ENCODE results near the gene XBP1. TPM values are rescaled to one million over a fixed set of nuclear protein-coding genes. Genes with fewer than 3 reads are reported as not detected.

Gene XBP1
- total RNA-seq, 1 donor from 2014 or later, result 127 TPM

- H3K9me3 Mint-ChIP-seq, result no peaks in the 10 kb centered on the region
- peak overlapping the region; percentile 12 for H3K27ac Mint-ChIP-seq
- no peaks in the 10 kb centered on the region for H3K27me3 Mint-ChIP-seq
- TF ChIP-seq, protein P1, sequence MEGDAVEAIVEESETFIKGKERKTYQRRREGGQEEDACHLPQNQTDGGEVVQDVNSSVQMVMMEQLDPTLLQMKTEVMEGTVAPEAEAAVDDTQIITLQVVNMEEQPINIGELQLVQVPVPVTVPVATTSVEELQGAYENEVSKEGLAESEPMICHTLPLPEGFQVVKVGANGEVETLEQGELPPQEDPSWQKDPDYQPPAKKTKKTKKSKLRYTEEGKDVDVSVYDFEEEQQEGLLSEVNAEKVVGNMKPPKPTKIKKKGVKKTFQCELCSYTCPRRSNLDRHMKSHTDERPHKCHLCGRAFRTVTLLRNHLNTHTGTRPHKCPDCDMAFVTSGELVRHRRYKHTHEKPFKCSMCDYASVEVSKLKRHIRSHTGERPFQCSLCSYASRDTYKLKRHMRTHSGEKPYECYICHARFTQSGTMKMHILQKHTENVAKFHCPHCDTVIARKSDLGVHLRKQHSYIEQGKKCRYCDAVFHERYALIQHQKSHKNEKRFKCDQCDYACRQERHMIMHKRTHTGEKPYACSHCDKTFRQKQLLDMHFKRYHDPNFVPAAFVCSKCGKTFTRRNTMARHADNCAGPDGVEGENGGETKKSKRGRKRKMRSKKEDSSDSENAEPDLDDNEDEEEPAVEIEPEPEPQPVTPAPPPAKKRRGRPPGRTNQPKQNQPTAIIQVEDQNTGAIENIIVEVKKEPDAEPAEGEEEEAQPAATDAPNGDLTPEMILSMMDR (conservative IDR thresholded peaks at IDR 0.05), result no peak
- DNase-seq (ENCODE audit: extremely low spot score, unreplicated experiment), result no peak
- peaks cover 39% of the 10 kb centered on the region for H3K4me1 Mint-ChIP-seq (ENCODE audit: unreplicated experiment)
- no peak overlapping the region for H3K4me3 Mint-ChIP-seq
- no peaks in the 10 kb centered on the region for H3K36me3 Mint-ChIP-seq
These were observed 15.4 kb upstream of the XBP1 start for GRCh38 chr22:28815729-28816128.

DNA sequence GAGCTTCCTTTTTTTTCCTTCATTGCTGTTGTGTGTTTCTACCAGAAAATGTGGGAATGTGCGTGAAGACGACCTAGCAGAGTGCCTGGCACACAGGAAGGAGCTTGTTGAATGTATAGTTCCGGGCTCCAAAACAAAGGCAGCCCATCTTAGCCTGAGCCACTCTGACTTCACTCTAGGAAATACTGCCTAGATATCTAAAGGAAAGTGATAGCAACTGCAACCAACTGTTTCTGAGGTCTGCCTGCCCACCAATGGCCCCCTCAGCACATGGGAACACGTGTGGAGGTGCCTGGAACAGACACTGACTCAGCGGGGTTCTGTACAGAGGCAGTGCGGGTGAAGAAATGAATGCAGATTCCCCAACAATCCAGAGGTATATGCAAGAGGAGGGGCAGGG is 14.7 kb upstream of the XBP1 start:
- H3K9me3 Mint-ChIP-seq, result no peaks in the 10 kb centered on the region
- no peak for DNase-seq (ENCODE audit: extremely low spot score, unreplicated experiment)
- H3K27ac Mint-ChIP-seq, result peak overlapping the region; percentile 12
- H3K36me3 Mint-ChIP-seq, result no peaks in the 10 kb centered on the region
- no peak overlapping the region for H3K4me3 Mint-ChIP-seq
- H3K4me1 Mint-ChIP-seq (ENCODE audit: unreplicated experiment), result peaks cover 39% of the 10 kb centered on the region
- TF ChIP-seq, protein P1 (conservative IDR thresholded peaks at IDR 0.05), result no peak
- H3K27me3 Mint-ChIP-seq, result no peaks in the 10 kb centered on the region

- Mint-ChIP-seq H3K36me3 (no peaks in the 10 kb centered on the region), H3K9me3 (no peaks in the 10 kb centered on the region), H3K27ac (peak overlapping the region; percentile 55), H3K4me1 (ENCODE audit: unreplicated experiment) (peaks cover 43% of the 10 kb centered on the region), H3K27me3 (no peaks in the 10 kb centered on the region), H3K4me3 (peak overlapping the region; percentile 48)
- TF ChIP-seq, protein P1 (conservative IDR thresholded peaks at IDR 0.05), result no peak
- DNase-seq (ENCODE audit: extremely low spot score, unreplicated experiment), result no peak
These were observed 13.6 kb upstream of the XBP1 start for GRCh38 chr22:28813772-28814518.

DNA sequence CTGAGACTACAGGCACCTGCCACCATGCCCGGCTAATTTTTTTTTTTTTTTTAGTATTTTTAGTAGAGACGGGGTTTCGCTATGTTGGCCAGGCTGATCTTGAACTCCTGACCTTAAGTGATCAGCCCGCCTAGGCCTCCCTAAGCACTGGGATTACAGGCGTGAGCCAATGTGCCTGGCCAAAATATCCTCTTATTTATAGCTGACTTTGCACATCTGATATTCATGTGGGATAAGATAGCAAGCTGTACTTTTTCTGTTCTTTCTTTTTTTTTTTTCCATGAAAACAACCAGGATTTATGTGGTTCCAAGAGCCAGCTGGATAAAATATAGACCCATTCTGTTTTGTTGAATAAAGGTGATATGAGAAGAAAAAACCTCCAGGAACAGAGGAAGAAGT is 12.1 kb upstream of the XBP1 start:
- TF ChIP-seq, protein P1 (conservative IDR thresholded peaks at IDR 0.05), result no peak
- no peak overlapping the region for H3K27ac Mint-ChIP-seq
- no peak for DNase-seq (ENCODE audit: extremely low spot score, unreplicated experiment)

DNA sequence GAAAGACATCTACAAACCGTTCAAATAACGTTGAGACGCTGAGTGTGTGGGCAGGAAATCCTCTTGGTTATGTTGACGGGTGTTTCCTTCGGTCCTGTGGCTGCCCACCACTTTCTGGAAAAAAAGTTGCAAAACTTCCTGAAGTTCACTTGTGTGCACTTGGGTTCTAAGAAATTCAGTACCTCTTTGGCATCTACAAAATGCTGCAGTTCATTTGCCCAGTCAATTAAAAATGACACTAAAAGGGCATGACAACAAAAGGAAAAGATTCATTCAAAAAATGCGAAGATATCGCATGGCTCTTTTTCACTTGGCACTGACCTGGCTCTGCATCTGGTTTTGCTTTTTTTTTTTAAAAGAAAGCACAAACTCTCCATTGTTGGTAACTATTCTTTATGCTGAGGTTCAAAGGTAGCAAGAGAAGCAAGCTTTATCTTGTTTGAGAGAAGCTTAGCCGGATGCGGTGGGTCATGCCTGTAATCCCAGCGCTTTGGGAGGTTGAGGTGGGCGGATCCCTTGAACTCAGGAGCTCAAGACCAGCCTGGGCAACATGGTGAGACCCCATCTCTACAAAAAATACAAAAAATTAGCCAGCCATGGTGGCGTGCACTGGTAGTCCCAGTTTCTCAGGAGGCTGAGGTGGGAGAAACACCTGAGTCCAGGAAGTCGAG is 10.6 kb upstream of the XBP1 start:
- H3K36me3 Mint-ChIP-seq, result peaks cover 3% of the 10 kb centered on the region
- H3K4me3 Mint-ChIP-seq, result no peak overlapping the region
- DNase-seq (ENCODE audit: extremely low spot score, unreplicated experiment), result no peak
- peaks cover 34% of the 10 kb centered on the region for H3K4me1 Mint-ChIP-seq (ENCODE audit: unreplicated experiment)
- TF ChIP-seq, protein P1 (conservative IDR thresholded peaks at IDR 0.05), result no peak
- H3K27me3 Mint-ChIP-seq, result no peaks in the 10 kb centered on the region
- H3K9me3 Mint-ChIP-seq, result no peaks in the 10 kb centered on the region
- H3K27ac Mint-ChIP-seq, result no peak overlapping the region

More for the DNA sequence above, 12.1 kb upstream of the XBP1 start:
- peaks cover 34% of the 10 kb centered on the region for H3K4me1 Mint-ChIP-seq (ENCODE audit: unreplicated experiment)
- H3K36me3 Mint-ChIP-seq, result peaks cover 3% of the 10 kb centered on the region
- H3K27me3 Mint-ChIP-seq, result no peaks in the 10 kb centered on the region
- no peak overlapping the region for H3K4me3 Mint-ChIP-seq
- no peaks in the 10 kb centered on the region for H3K9me3 Mint-ChIP-seq

Measured in type B pancreatic cell (in vitro differentiated cells).